PFSK-1 (cell line): Measurements from ENCODE around the gene MRPL36.

Experiments used
- FOXP2 ChIP-seq: optimal IDR thresholded peaks from 2 replicates; pipeline ENCODE3; 2011; ENCODE audit warnings: borderline replicate concordance, control low read depth, inconsistent platforms; ENCODE audit not compliant: insufficient read depth; ENCODE audit errors: extremely low read length, extremely low read depth
- POLR2AphosphoS5 ChIP-seq: IDR thresholded peaks from 2 replicates; pipeline ENCODE4 v1.6.1; 2012; ENCODE audit warnings: low read depth, mild to moderate bottlenecking, control low read depth, low read length, moderate library complexity
- REST ChIP-seq, 2 experiments: IDR thresholded peaks; 2 replicates each; pipeline versions ENCODE4 v1.6.1 to v1.8.0; 2011 to 2012; ENCODE audit warnings: low read depth in 2 of 2, low read length in 2 of 2, control low read depth in 1 of 2, inconsistent platforms in 1 of 2, mild to moderate bottlenecking in 1 of 2, moderate library complexity in 1 of 2; ENCODE audit not compliant: insufficient read depth in 1 of 2
- SIN3A ChIP-seq: IDR thresholded peaks from 2 replicates; pipeline ENCODE4 v1.6.1; 2012; ENCODE audit warnings: mild to moderate bottlenecking, low read length, moderate library complexity, borderline replicate concordance; ENCODE audit not compliant: insufficient read depth
- TAF1 ChIP-seq: IDR thresholded peaks from 2 replicates; pipeline ENCODE4 v1.6.1; 2012; ENCODE audit warnings: low read length, control low read depth, borderline replicate concordance; ENCODE audit not compliant: insufficient read depth

MRPL36 gene

DNA sequence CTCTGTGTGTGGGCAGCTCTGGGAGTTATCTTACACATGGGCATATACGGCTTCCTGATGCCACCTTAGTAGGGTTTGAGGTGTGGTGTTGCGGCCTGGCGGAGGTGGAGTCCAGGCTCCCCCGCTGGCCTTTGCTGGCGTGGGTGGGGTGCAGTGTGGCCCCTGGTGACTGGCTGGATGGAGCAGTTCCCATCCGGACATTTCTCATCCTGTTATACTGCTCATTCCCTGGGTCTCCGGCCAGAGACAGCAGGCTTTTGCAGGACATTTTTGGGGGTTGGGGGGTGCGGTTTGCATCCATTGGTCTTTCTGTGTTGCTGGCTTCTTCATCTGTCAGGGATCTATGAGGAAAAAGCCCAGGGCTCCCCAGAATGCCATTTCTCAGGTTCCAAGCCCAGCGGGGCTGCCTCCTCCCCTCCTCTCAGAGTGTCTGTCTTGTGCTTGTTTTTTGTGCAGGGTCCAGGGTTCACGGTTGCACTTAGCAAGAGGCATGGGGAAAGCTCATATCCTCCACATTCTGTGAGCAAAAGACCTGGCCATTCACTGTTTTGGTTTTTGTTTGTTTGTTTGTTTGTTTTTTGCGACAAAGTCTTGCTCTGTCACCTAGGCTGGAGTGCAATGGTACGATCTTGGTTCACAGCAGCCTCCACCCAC, 23.9 kb upstream of the MRPL36 start:
- TF ChIP-seq FOXP2 (no peak), REST (IDR thresholded peaks at IDR 0.05; ENCODE audit: insufficient read depth in 1 of 2, low read depth in 2 of 2, low read length in 2 of 2) (no peak), TAF1 (no peak), POLR2AphosphoS5 (no peak), SIN3A (no peak)

GRCh38 chr5:1821862-1822261, 22.2 kb upstream of the MRPL36 start:
- TF ChIP-seq REST (IDR thresholded peaks at IDR 0.05; ENCODE audit: insufficient read depth in 1 of 2, low read depth in 2 of 2, low read length in 2 of 2) (no peak), FOXP2 (no peak), POLR2AphosphoS5 (no peak)

DNA sequence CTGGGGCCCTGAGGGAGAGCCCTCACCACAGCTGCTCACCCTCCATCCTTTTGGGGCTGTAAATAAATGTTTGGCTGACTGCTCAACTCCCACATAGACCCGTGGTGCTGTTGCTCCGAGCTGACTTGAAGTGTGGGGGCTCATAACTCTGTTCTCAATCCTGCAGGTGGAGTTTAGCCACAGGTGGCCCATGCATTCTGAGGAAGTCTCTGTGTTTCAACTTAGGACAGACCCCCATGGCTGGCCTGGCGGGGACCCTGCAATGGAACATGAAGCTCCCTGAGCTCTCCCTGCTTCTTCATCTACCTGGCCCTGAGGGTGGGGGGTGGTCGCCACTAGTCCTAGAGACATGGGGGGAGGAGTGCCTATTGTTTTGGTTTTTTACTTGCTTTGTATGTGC, 21.3 kb upstream of the MRPL36 start:
- TF ChIP-seq REST (IDR thresholded peaks at IDR 0.05; ENCODE audit: insufficient read depth in 1 of 2, low read depth in 2 of 2, low read length in 2 of 2), result no peak
- TF ChIP-seq TAF1, result no peak
- TF ChIP-seq POLR2AphosphoS5, result no peak
- no peak for TF ChIP-seq FOXP2
- TF ChIP-seq SIN3A, result no peak

GRCh38 chr5:1820381-1820780, 20.7 kb upstream of the MRPL36 start:
- TF ChIP-seq REST (IDR thresholded peaks at IDR 0.05; ENCODE audit: insufficient read depth in 1 of 2, low read depth in 2 of 2, low read length in 2 of 2), result no peak
- no peak for TF ChIP-seq FOXP2
- TF ChIP-seq POLR2AphosphoS5, result no peak
- TF ChIP-seq SIN3A, result no peak
- no peak for TF ChIP-seq TAF1

GRCh38 chr5:1819458-1819857, 19.8 kb upstream of the MRPL36 start:
- TF ChIP-seq POLR2AphosphoS5 (no peak), SIN3A (no peak), FOXP2 (no peak), REST (IDR thresholded peaks at IDR 0.05; ENCODE audit: insufficient read depth in 1 of 2, low read depth in 2 of 2, low read length in 2 of 2) (no peak), TAF1 (no peak)
